Non-pigmented ciliary epithelial cell (primary cell): ENCODE data around the gene KPNB1.
"Not testable (repeated sequence)": the region's sequence is repeated elsewhere in the genome, so short reads cannot be mapped to it uniquely, and the experiment has no call there.

ENCODE experiments used
- DNase-seq: peaks from one replicate; pipeline ENCODE4 v3.0.0-alpha.2; 2010; ENCODE audit warnings: low read depth

Gene KPNB1

GRCh38 chr17:47676510-47677165 is 26.9 kb downstream of the KPNB1 start:
- DNase-seq: no peak

GRCh38 chr17:47678196-47678595 is 28.5 kb downstream of the KPNB1 start:
- no peak for DNase-seq

- no peak for DNase-seq
Observed at GRCh38 chr17:47682138-47682537, 32.4 kb downstream of the KPNB1 start.

GRCh38 chr17:47682727-47683126 is 33.0 kb downstream of the KPNB1 start:
- not testable (repeated sequence) for DNase-seq

- no peak for DNase-seq
Observed at GRCh38 chr17:47684025-47684424, 34.3 kb downstream of the KPNB1 start.

GRCh38 chr17:47684535-47685193 is 34.9 kb downstream of the KPNB1 start:
- no peak for DNase-seq

- no peak for DNase-seq
Observed at GRCh38 chr17:47685556-47686275, 36.0 kb downstream of the KPNB1 start.

GRCh38 chr17:47686276-47686635 is 36.5 kb downstream of the KPNB1 start:
- DNase-seq: no peak

GRCh38 chr17:47686664-47687327 is 37.1 kb downstream of the KPNB1 start:
- no peak for DNase-seq

GRCh38 chr17:47687328-47687690 is 37.6 kb downstream of the KPNB1 start:
- no peak for DNase-seq

GRCh38 chr17:47687748-47688147 is 38.0 kb downstream of the KPNB1 start:
- DNase-seq: no peak

GRCh38 chr17:47690121-47690520 is 40.4 kb downstream of the KPNB1 start:
- DNase-seq: no peak

GRCh38 chr17:47692137-47692894 is 42.6 kb downstream of the KPNB1 start:
- no peak for DNase-seq

GRCh38 chr17:47692895-47693730 is 43.4 kb downstream of the KPNB1 start:
- DNase-seq: no peak

- DNase-seq: no peak
Observed at GRCh38 chr17:47693731-47694580, 44.2 kb downstream of the KPNB1 start, which contains the start of gene TBKBP1. TSS of gene TBKBP1 (plus strand) at chr17:47694161. CDS start at chr17:47696113, 1,952 bp downstream.

GRCh38 chr17:47694581-47695428 is 45.1 kb downstream of the KPNB1 start:
- no peak for DNase-seq

GRCh38 chr17:47695429-47696376 is 46.0 kb downstream of the KPNB1 start:
- DNase-seq: no peak
